CD4-positive, alpha-beta T cell (primary cell): ENCODE data around the gene TXNDC12. TPM values are rescaled to one million over a fixed set of nuclear protein-coding genes. Genes with fewer than 3 reads are reported as not detected.
"Not testable (repeated sequence)": the region's sequence is repeated elsewhere in the genome, so short reads cannot be mapped to it uniquely, and the experiment has no call there.

Experiments
- ATAC-seq: fragments of 200-7000 bp; cut with Tn5 transposase; one replicate; pipeline ENCODE4 v1.10.0; 2022; ENCODE audit warnings: mild to moderate bottlenecking; ENCODE audit not compliant: poor library complexity
- CTCF ChIA-PET: fragments of 350-600 bp; sonication (Branson Sonifier 250); formaldehyde crosslinking; loops from one replicate; lab custom pipeline; 2021; ENCODE audit warnings: antibody characterized with exemption, inconsistent platforms; lab: Charles Lee
- POLR2A ChIA-PET: fragments of 350-600 bp; sonication (Branson Sonifier 250); formaldehyde crosslinking; loops from one replicate; lab custom pipeline; 2021; ENCODE audit warnings: antibody characterized with exemption, inconsistent platforms; lab: Charles Lee
- DNase-seq, 14 experiments: peaks; one replicate each; pipeline ENCODE4 v3.0.0-alpha.2; 2013 to 2020; ENCODE audit warnings: mixed read lengths in 2 of 14
- H3K27ac ChIP-seq, 2 donors: one replicate each; pipeline versions ENCODE4 v1.5.1 to v1.7.0; 2013; ENCODE audit warnings: low read length in 2 of 2, low read depth in 1 of 2, mild to moderate bottlenecking in 1 of 2
- H3K27me3 ChIP-seq, 2 experiments: 1 replicate in 1 of 2; 2 replicates in 1 of 2; pipeline versions ENCODE4 v1.6.1 to v1.7.0; 2013; ENCODE audit warnings: low read length in 2 of 2, control low read depth in 1 of 2, mild to moderate bottlenecking in 1 of 2, moderate library complexity in 1 of 2; ENCODE audit not compliant: insufficient read depth in 2 of 2, control insufficient read depth in 1 of 2
- H3K36me3 ChIP-seq: one replicate; pipeline ENCODE4 v1.6.1; 2013; ENCODE audit warnings: low read length, control low read depth; ENCODE audit not compliant: insufficient read depth
- H3K4me1 ChIP-seq: one replicate; pipeline ENCODE4 v1.6.1; 2013; ENCODE audit warnings: low read length, control low read depth; ENCODE audit not compliant: insufficient read depth
- H3K4me3 ChIP-seq: one replicate; pipeline ENCODE4 v1.5.1; 2013; ENCODE audit warnings: mild to moderate bottlenecking, low read length, moderate library complexity
- H3K9me3 ChIP-seq, 2 experiments: 1 replicate in 1 of 2; 2 replicates in 1 of 2; pipeline versions ENCODE4 v1.6.1 to v1.7.0; 2013; ENCODE audit warnings: low read length in 2 of 2, mild to moderate bottlenecking in 2 of 2, control low read depth in 1 of 2, moderate library complexity in 1 of 2; ENCODE audit not compliant: control insufficient read depth in 1 of 2, insufficient read depth in 1 of 2
- H3K27ac Mint-ChIP-seq: one replicate; pipeline ENCODE4 v1.8.0; 2020; ENCODE audit warnings: mixed read lengths
- H3K27me3 Mint-ChIP-seq: one replicate; pipeline ENCODE4 v1.8.0; 2021; ENCODE audit warnings: mixed read lengths
- H3K36me3 Mint-ChIP-seq: one replicate; pipeline ENCODE4 v1.8.0; 2021; ENCODE audit warnings: low read depth, mixed read lengths
- H3K4me1 Mint-ChIP-seq: one replicate; pipeline ENCODE4 v1.8.0; 2021; ENCODE audit warnings: low read depth, mixed read lengths
- H3K4me3 Mint-ChIP-seq: one replicate; pipeline ENCODE4 v1.8.0; 2020; ENCODE audit warnings: mild to moderate bottlenecking, mixed read lengths
- H3K9me3 Mint-ChIP-seq: one replicate; pipeline ENCODE4 v1.8.0; 2020; ENCODE audit warnings: mixed read lengths
- CTCF ChIP-seq: fragments of 200-600 bp; IDR thresholded peaks from one replicate; pipeline ENCODE4 v1.8.0; 2022; ENCODE audit warnings: antibody characterized with exemption, mild to moderate bottlenecking
- intact Hi-C, 2 experiments: fragments of 100-400 bp; cut with DNase I in 1 of 2; cut with micrococcal nuclease in 1 of 2; formaldehyde crosslinking; loops; one replicate each; pipeline versions ENCODE4 v1.15.1 to v1.9.0; 2023 to 2025; cut with DNase I, micrococcal nuclease
- total RNA-seq, 174 experiments: library from RNA in 2 of 174; stranded (reverse) in 2 of 174; gene quantifications; one replicate each; pipeline ENCODE4 v1.2.3 and lab custom pipeline; 2021 to 2026

Gene TXNDC12
- total RNA-seq, 2 experiments from 2014 or later, result 14.3 to 15.4 TPM

- no peak overlapping the region for H3K4me3 Mint-ChIP-seq
- H3K9me3 ChIP-seq, result no peaks in the 10 kb centered on the region
- ATAC-seq, result no peak
- CTCF ChIA-PET, result no interaction called here
- intact Hi-C loops, result no loop called here
- no peak overlapping the region for H3K4me3 ChIP-seq
- H3K9me3 Mint-ChIP-seq, result no peaks in the 10 kb centered on the region
- no peak overlapping the region for H3K27ac ChIP-seq
- H3K36me3 Mint-ChIP-seq, result no peaks in the 10 kb centered on the region
- no peak overlapping the region for H3K27ac Mint-ChIP-seq
- TF ChIP-seq CTCF, result no peak
- H3K27me3 ChIP-seq, result peaks cover 9 to 11% of the 10 kb centered on the region in 2 experiments
- POLR2A ChIA-PET, result no interaction called here
- no peaks in the 10 kb centered on the region for H3K36me3 ChIP-seq
- DNase-seq, result no peak
- no peaks in the 10 kb centered on the region for H3K4me1 ChIP-seq
- H3K27me3 Mint-ChIP-seq, result peaks cover 36% of the 10 kb centered on the region
- no peaks in the 10 kb centered on the region for H3K4me1 Mint-ChIP-seq
These were observed 46.8 kb downstream of the TXNDC12 start for GRCh38 chr1:52008071-52008809.

- ATAC-seq (no peak), DNase-seq (no peak)
- Histone ChIP-seq H3K4me1 (no peaks in the 10 kb centered on the region), H3K27me3 (peaks cover 9 to 11% of the 10 kb centered on the region in 2 experiments), H3K27ac (no peak overlapping the region), H3K4me3 (no peak overlapping the region), H3K36me3 (no peaks in the 10 kb centered on the region), H3K9me3 (no peaks in the 10 kb centered on the region)
- Mint-ChIP-seq H3K36me3 (no peaks in the 10 kb centered on the region), H3K9me3 (no peaks in the 10 kb centered on the region), H3K27ac (no peak overlapping the region), H3K4me1 (no peaks in the 10 kb centered on the region), H3K4me3 (no peak overlapping the region), H3K27me3 (peaks cover 39% of the 10 kb centered on the region)
- no peak for TF ChIP-seq CTCF
- CTCF ChIA-PET, result no interaction called here
- POLR2A ChIA-PET, result no interaction called here
- intact Hi-C loops, result no loop called here
These were observed 47.6 kb downstream of the TXNDC12 start for GRCh38 chr1:52007215-52008002.

- H3K4me3 ChIP-seq, H3K4me1 ChIP-seq, H3K4me1 Mint-ChIP-seq, H3K36me3 Mint-ChIP-seq, H3K4me3 Mint-ChIP-seq, H3K27ac ChIP-seq, DNase-seq, H3K9me3 ChIP-seq, H3K9me3 Mint-ChIP-seq, intact Hi-C loops, POLR2A ChIA-PET, ATAC-seq, H3K36me3 ChIP-seq, H3K27ac Mint-ChIP-seq: not testable (repeated sequence)
- H3K27me3 ChIP-seq, result peaks cover 9 to 11% of the 10 kb centered on the region in 2 experiments
- CTCF ChIA-PET, result interaction anchor here (1.2 kb wide), 1 partner anchor 110 kb away, joined by 3 read pairs; no protein-coding TSS in a partner anchor
- H3K27me3 Mint-ChIP-seq, result peaks cover 42% of the 10 kb centered on the region
These were observed 48.9 kb downstream of the TXNDC12 start for GRCh38 chr1:52006081-52006553.

GRCh38 chr1:52005548-52005947 lies 49.4 kb downstream of the TXNDC12 start:
- POLR2A ChIA-PET, H3K36me3 Mint-ChIP-seq, H3K36me3 ChIP-seq, H3K4me1 Mint-ChIP-seq, H3K9me3 Mint-ChIP-seq, H3K27ac Mint-ChIP-seq, H3K9me3 ChIP-seq, H3K4me1 ChIP-seq, H3K27ac ChIP-seq, H3K4me3 Mint-ChIP-seq, intact Hi-C loops, DNase-seq, ATAC-seq, H3K4me3 ChIP-seq: not testable (repeated sequence)
- H3K27me3 ChIP-seq, result peaks cover 9 to 11% of the 10 kb centered on the region in 2 experiments
- CTCF ChIA-PET, result interaction anchor here (1.2 kb wide), 1 partner anchor 109 kb away, joined by 3 read pairs; no protein-coding TSS in a partner anchor
- H3K27me3 Mint-ChIP-seq, result peaks cover 45% of the 10 kb centered on the region
